ENCODE data around the gene MGAT3.

DNA sequence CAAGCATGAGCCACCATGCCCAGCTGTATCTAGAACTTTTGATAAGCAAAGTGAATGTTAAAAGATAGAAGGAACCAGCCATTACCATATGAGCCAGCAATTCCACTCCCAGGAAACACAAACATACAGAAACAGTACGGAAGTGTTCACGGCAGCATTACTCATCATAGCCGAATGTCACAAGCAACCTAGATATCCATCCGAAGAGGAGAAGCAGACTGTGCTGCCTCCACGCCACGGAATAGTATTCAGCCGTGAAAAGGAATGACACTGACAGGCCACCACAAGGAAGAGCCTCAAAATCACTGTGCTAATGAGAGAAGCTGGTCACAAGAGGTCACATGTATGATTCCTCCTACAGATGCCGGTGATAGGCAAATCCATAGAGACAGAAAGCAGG, 17.6 kb upstream of the MGAT3 start:
- TF ChIP-seq CTCF (IDR thresholded peaks at IDR 0.05 in 2 of 3, conservative IDR thresholded peaks at IDR 0.05 in 1 of 3; ENCODE audit: borderline replicate concordance in 1 of 3, insufficient read depth in 1 of 3, low read depth in 2 of 3, low read length in 2 of 3), result no peak
- TF ChIP-seq EZH2 (IDR thresholded peaks at IDR 0.05), result no peak
- TF ChIP-seq EGR1 (IDR thresholded peaks at IDR 0.05; ENCODE audit: low read depth), result no peak
- TF ChIP-seq MAX (IDR thresholded peaks at IDR 0.05), result no peak
- TF ChIP-seq JUND (IDR thresholded peaks at IDR 0.05), result no peak
- TF ChIP-seq POLR2AphosphoS5 (IDR thresholded peaks at IDR 0.05; ENCODE audit: low read depth, low read length), result no peak

Measured in HCT116 (cell line).